ENCODE data around the gene WDR18. TPM values are rescaled to one million over a fixed set of nuclear protein-coding genes. Genes with fewer than 3 reads are reported as not detected.
"Not testable (repeated sequence)": the region's sequence is repeated elsewhere in the genome, so short reads cannot be mapped to it uniquely, and the experiment has no call there.

WDR18 gene
- total and polyA plus RNA-seq, 8 donors = 12.3 to 84.8 (median 23.3) TPM

GRCh38 chr19:1019616-1019961, 35.4 kb downstream of the WDR18 start:
- DNase-seq (peak in 2 of 6 donors; percentile 47 to 81), ATAC-seq (no peak), FAIRE-seq (no peak)
- intact Hi-C loops (cut with DNase I) = no loop called here
- peaks cover 26 to 40% (median 34%) of the 10 kb centered on the region in 3 donors for H3K4me1 ChIP-seq
- H3K27ac ChIP-seq = peak overlapping the region in 2 of 4 donors; percentile 17 to 35
- peak overlapping the region; percentile 64 to 81 (median 78) for H3K4me3 ChIP-seq
- H3K9me3 ChIP-seq = no peaks in the 10 kb centered on the region
- WGBS, 2 donors = 30 to 36% methylated on average over 18 of the region's 18 CpGs
- no peaks in the 10 kb centered on the region for H3K27me3 ChIP-seq
- no peaks in the 10 kb centered on the region for H3K36me3 ChIP-seq
- no peak for TF ChIP-seq CTCF (IDR thresholded peaks at IDR 0.05)

- no peak for FAIRE-seq
- ATAC-seq = no peak
- WGBS, 2 donors = 1 to 3% methylated on average over 55 to 60 of the region's 60 CpGs
- Histone ChIP-seq H3K27ac (peak overlapping the region; percentile 76 to 93 (median 88)), H3K9me3 (no peaks in the 10 kb centered on the region), H3K4me3 (peak overlapping the region; percentile 64 to 81 (median 78)), H3K4me1 (peaks cover 26 to 40% (median 34%) of the 10 kb centered on the region in 3 donors), H3K36me3 (no peaks in the 10 kb centered on the region), H3K27me3 (no peaks in the 10 kb centered on the region)
- peak in 4 of 6 donors; percentile 59 to 88 (median 68) for DNase-seq
- TF ChIP-seq CTCF (IDR thresholded peaks at IDR 0.05) = no peak
- intact Hi-C loops (cut with DNase I) = no loop called here
Observed at GRCh38 chr19:1019980-1020867, 36.1 kb downstream of the WDR18 start.

- intact Hi-C loops (cut with DNase I) = no loop called here
- Histone ChIP-seq H3K27me3 (no peaks in the 10 kb centered on the region), H3K4me3 (peak within 1 kb of the TSS; percentile 64 to 81 (median 78)), H3K27ac (peak within 1 kb of the TSS; percentile 76 to 93 (median 88)), H3K4me1 (peaks cover 26 to 38% (median 34%) of the 10 kb centered on the region in 3 donors), H3K36me3 (no peaks in the 10 kb centered on the region), H3K9me3 (no peaks in the 10 kb centered on the region)
- FAIRE-seq (no peak), DNase-seq (peak; percentile 96 to 99 (median 98)), ATAC-seq (peak; percentile 86 to 94 (median 90))
- 0 to 1% methylated on average over 41 to 68 of the region's 68 CpGs for WGBS, 2 donors
- TF ChIP-seq CTCF (IDR thresholded peaks at IDR 0.05) = no peak
Observed at GRCh38 chr19:1020868-1021425, 36.8 kb downstream of the WDR18 start, which contains the start of gene TMEM259. TMEM259 (minus strand) TSS chr19:1021123; CDS start chr19:1020996, 127 bp downstream.

- WGBS, 2 donors = 76 to 85% methylated on average over 5 of the region's 5 CpGs
- H3K9me3 ChIP-seq; H3K27ac ChIP-seq; ATAC-seq; H3K27me3 ChIP-seq; H3K4me3 ChIP-seq; intact Hi-C loops (cut with DNase I); H3K36me3 ChIP-seq; DNase-seq; FAIRE-seq: not testable (repeated sequence)
- peaks cover 0 to 11% (median 8%) of the 10 kb centered on the region in 3 donors for H3K4me1 ChIP-seq
Observed at GRCh38 chr19:1023883-1024188, 39.7 kb downstream of the WDR18 start.

GRCh38 chr19:1025080-1025479, 40.9 kb downstream of the WDR18 start:
- H3K27ac ChIP-seq; H3K4me1 ChIP-seq; intact Hi-C loops (cut with DNase I): not testable (repeated sequence)

More at GRCh38 chr19:1025080-1025479, 40.9 kb downstream of the WDR18 start:
- 78 to 84% methylated on average over 6 of the region's 6 CpGs for WGBS, 2 donors
- ATAC-seq, H3K36me3 ChIP-seq, DNase-seq, H3K27me3 ChIP-seq, H3K9me3 ChIP-seq, FAIRE-seq, H3K4me3 ChIP-seq: not testable (repeated sequence)
